GM12878 (cell line): ENCODE results near the gene ERFL. TPM values are rescaled to one million over a fixed set of nuclear protein-coding genes. Genes with fewer than 3 reads are reported as not detected.

Experiments used
- ATAC-seq: fragments of 200-7000 bp; cut with Tn5 transposase; 3 replicates; pipeline ENCODE4 v1.9.1; 2020; ENCODE audit warnings: mild to moderate bottlenecking, moderate library complexity
- BruUV-seq: library from RNA; stranded (reverse); fragments of 400-500 nt; replicated peaks from 2 replicates; lab custom pipeline; 2021; lab: Mats Ljungman, UMichigan
- CTCF ChIA-PET: fragments of 300-600 bp; sonication (Branson Sonifier 250); formaldehyde crosslinking; extraction: SDS; loops from one replicate; lab custom pipeline; 2021; ENCODE audit warnings: inconsistent platforms; lab: Yijun Ruan, JAX
- POLR2A ChIA-PET: fragments of 350-600 bp; formaldehyde crosslinking; extraction: SDS; loops from one replicate; lab custom pipeline; 2021; ENCODE audit warnings: inconsistent platforms; lab: Charles Lee
- RAD21 ChIA-PET: fragments of 300-600 bp; sonication (Branson Sonifier 250); formaldehyde crosslinking; loops from one replicate; lab custom pipeline; 2023; ENCODE audit warnings: antibody characterized with exemption; ENCODE audit not compliant: unreplicated experiment; lab: Charles Lee
- SMC1A ChIA-PET: fragments of 300-600 bp; sonication (Branson Sonifier 250); formaldehyde crosslinking; loops from one replicate; lab custom pipeline; 2023; ENCODE audit not compliant: unreplicated experiment, uncharacterized antibody; lab: Charles Lee
- DNase-seq: peaks from one replicate; pipeline ENCODE4 v3.0.0-alpha.2; 2011; ENCODE audit warnings: low read depth, low spot score
- FAIRE-seq: peaks from 3 replicates; lab custom pipeline; 2011; peaks lifted over from hg19 to GRCh38; lab: Jason Lieb, UNC
- H2AFZ ChIP-seq: 2 replicates; pipeline ENCODE4 v1.6.0; 2011; ENCODE audit warnings: low read depth, low read length, control low read depth; ENCODE audit not compliant: control insufficient read depth
- H3K27ac ChIP-seq: 2 replicates; pipeline ENCODE4 v1.5.1; 2011; ENCODE audit warnings: control low read depth; ENCODE audit not compliant: control insufficient read depth, insufficient read depth
- H3K27me3 ChIP-seq, 2 experiments: replicated peaks in 1 of 2; 2 replicates each; pipeline versions ENCODE4 v1.6.0 to v1.6.1; 2011; ENCODE audit warnings: low read length in 1 of 2; ENCODE audit not compliant: control insufficient read depth in 2 of 2, insufficient read depth in 2 of 2
- H3K36me3 ChIP-seq, 2 experiments: 2 replicates each; pipeline ENCODE4 v1.5.1; 2011; ENCODE audit warnings: low read length in 1 of 2; ENCODE audit not compliant: control insufficient read depth in 2 of 2, insufficient read depth in 2 of 2
- H3K4me1 ChIP-seq: 2 replicates; pipeline ENCODE4 v1.6.1; 2011; ENCODE audit warnings: mild to moderate bottlenecking, low read length, moderate library complexity, mixed read lengths; ENCODE audit not compliant: control insufficient read depth, insufficient read depth
- H3K4me2 ChIP-seq: 2 replicates; pipeline ENCODE4 v1.6.0; 2011; ENCODE audit warnings: control low read depth; ENCODE audit not compliant: control insufficient read depth, insufficient read depth
- H3K4me3 ChIP-seq: fragments of 200-600 bp; sonication (generic); 2 replicates; pipeline ENCODE4 v1.5.1; 2016
- H3K79me2 ChIP-seq: 2 replicates; pipeline ENCODE4 v1.6.0; 2011; ENCODE audit warnings: low read length; ENCODE audit not compliant: control insufficient read depth, insufficient read depth
- H3K9ac ChIP-seq: 2 replicates; pipeline ENCODE4 v1.8.0; 2011; ENCODE audit warnings: low read length, control low read depth, mixed read lengths; ENCODE audit not compliant: control insufficient read depth, insufficient read depth
- H3K9me3 ChIP-seq: replicated peaks from 3 replicates; pipeline ENCODE4 v1.5.1; 2011; ENCODE audit warnings: mild to moderate bottlenecking, low read length; ENCODE audit not compliant: control insufficient read depth, insufficient read depth
- H4K20me1 ChIP-seq: 2 replicates; pipeline ENCODE4 v1.6.0; 2011; ENCODE audit not compliant: control insufficient read depth, insufficient read depth
- HDGF ChIP-seq: fragments of 450-650 bp; IDR thresholded peaks from 2 replicates; pipeline ENCODE4 v1.6.1; 2016; ENCODE audit warnings: antibody characterized with exemption
- MTA2 ChIP-seq: fragments of 450-650 bp; IDR thresholded peaks from 2 replicates; pipeline ENCODE4 v1.6.1; 2016; ENCODE audit warnings: low read depth, mild to moderate bottlenecking, moderate library complexity
- WGBS: methylation state at CpG from one replicate; pipeline ENCODE4 v1.1.6; 2016; ENCODE audit warnings: low lambda C conversion rate; ENCODE audit not compliant: insufficient replicate concordance, insufficient coverage; ENCODE audit errors: missing lambda C conversion rate; 5-methylcytosine and 5-hydroxymethylcytosine counted together
- in situ Hi-C: fragments of 300-500 bp; cut with MboI; formaldehyde crosslinking; loops from 9 replicates; pipeline ENCODE4 v1.14.3; 2018; ENCODE audit warnings: mixed read lengths
- intact Hi-C: fragments of 100-400 bp; cut with micrococcal nuclease; formaldehyde crosslinking; loops from one replicate; pipeline ENCODE4 v1.14.2; 2022; ENCODE audit not compliant: unreplicated experiment
- polyA plus RNA-seq, 11 experiments: library from polyadenylated mRNA; depleted of rRNA in 4 of 11; unstranded in 6 of 11; stranded (reverse) in 5 of 11; fragments of >200 nt; fragmentation: Nextera tagmentation in 4 of 11; fragmentation: Illumina TruSeq in 1 of 11; extraction: Ambion mirVana in 4 of 11; extraction: Trizol in 1 of 11; gene quantifications; 1 replicate in 1 of 11; 2 replicates in 10 of 11; pipeline versions ENCODE4 v1.2.1 to v1.2.3, GENCODE V29; 2011 to 2016; ENCODE audit warnings: inconsistent platforms in 2 of 11, missing spikeins in 2 of 11, low read depth in 1 of 11
- total RNA-seq, 4 experiments: library from RNA; depleted of rRNA in 3 of 4; stranded (reverse); fragments of >200 nt in 3 of 4; fragmentation: Illumina TruSeq in 1 of 4; extraction: Trizol in 1 of 4; gene quantifications; 2 replicates each; pipeline versions ENCODE4 v1.2.1 to v1.2.3, GENCODE V29; 2013 to 2021
- TF ChIP-seq, protein P1 (sequence below): IDR thresholded peaks from 2 replicates; pipeline ENCODE4 v1.6.1; 2011; ENCODE audit warnings: mild to moderate bottlenecking, low read depth, low read length, moderate library complexity; ENCODE audit not compliant: insufficient replicate concordance
- TF ChIP-seq, protein P2 (sequence below): fragments of 450-650 bp; IDR thresholded peaks from 2 replicates; pipeline ENCODE4 v1.6.1; 2016; ENCODE audit warnings: mild to moderate bottlenecking, moderate library complexity, borderline replicate concordance

Gene ERFL
- total and polyA plus RNA-seq, 10 of the 15 experiments (the other 5 are each of a cell fraction or from before 2014, with no cell fraction given): 0.04 to 0.10 (median 0.05) TPM; not detected in 7

GRCh38 chr19:41915776-41916414, 12.4 kb downstream of the ERFL start:
- ChIA-PET CTCF (no interaction called here), RAD21 (no interaction called here), SMC1A (no interaction called here), POLR2A (no interaction called here)
- H3K9ac ChIP-seq: no peak overlapping the region
- H3K4me2 ChIP-seq: no peak overlapping the region
- intact Hi-C loops: no loop called here
- H3K36me3 ChIP-seq: no peaks in the 10 kb centered on the region
- no peak for DNase-seq
- H3K27ac ChIP-seq: no peak overlapping the region
- WGBS: 39% methylated on average over 7 of the region's 27 CpGs
- H3K4me1 ChIP-seq: no peaks in the 10 kb centered on the region
- TF ChIP-seq, protein P1, sequence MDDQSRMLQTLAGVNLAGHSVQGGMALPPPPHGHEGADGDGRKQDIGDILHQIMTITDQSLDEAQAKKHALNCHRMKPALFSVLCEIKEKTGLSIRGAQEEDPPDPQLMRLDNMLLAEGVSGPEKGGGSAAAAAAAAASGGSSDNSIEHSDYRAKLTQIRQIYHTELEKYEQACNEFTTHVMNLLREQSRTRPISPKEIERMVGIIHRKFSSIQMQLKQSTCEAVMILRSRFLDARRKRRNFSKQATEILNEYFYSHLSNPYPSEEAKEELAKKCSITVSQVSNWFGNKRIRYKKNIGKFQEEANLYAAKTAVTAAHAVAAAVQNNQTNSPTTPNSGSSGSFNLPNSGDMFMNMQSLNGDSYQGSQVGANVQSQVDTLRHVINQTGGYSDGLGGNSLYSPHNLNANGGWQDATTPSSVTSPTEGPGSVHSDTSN: peak; percentile 4
- no peak for TF ChIP-seq MTA2
- TF ChIP-seq HDGF: 0 out of 2 replicates have a peak, but pooled peaks have one; percentile 29
- H3K27me3 ChIP-seq: peaks cover 3 to 4% of the 10 kb centered on the region in 2 experiments; a peak in 3 of 4 replicates
- peaks cover 6% of the 10 kb centered on the region; the same call in 1 of the 2 replicates for H4K20me1 ChIP-seq
- no peak overlapping the region for H3K4me3 ChIP-seq
- BruUV-seq: no TSS peak
- no peak overlapping the region for H2AFZ ChIP-seq
- FAIRE-seq: no peak
- no peaks in the 10 kb centered on the region for H3K79me2 ChIP-seq
- in situ Hi-C loops: no loop called here
- no peak for ATAC-seq
- H3K9me3 ChIP-seq: no peaks in the 10 kb centered on the region; the same call in 2 of the 3 replicates

- intact Hi-C loops: no loop called here
- FAIRE-seq (no peak), ATAC-seq (no peak)
- 14% methylated on average over 24 of the region's 38 CpGs for WGBS
- ChIA-PET RAD21 (no interaction called here), SMC1A (no interaction called here), POLR2A (no interaction called here)
- Histone ChIP-seq H3K9ac (no peak overlapping the region), H3K4me2 (no peak overlapping the region; the same call in 1 of the 2 replicates), H3K9me3 (no peaks in the 10 kb centered on the region; the same call in 2 of the 3 replicates), H3K36me3 (no peaks in the 10 kb centered on the region)
- no TSS peak for BruUV-seq
- in situ Hi-C loops: no loop called here
- TF ChIP-seq, protein P2, sequence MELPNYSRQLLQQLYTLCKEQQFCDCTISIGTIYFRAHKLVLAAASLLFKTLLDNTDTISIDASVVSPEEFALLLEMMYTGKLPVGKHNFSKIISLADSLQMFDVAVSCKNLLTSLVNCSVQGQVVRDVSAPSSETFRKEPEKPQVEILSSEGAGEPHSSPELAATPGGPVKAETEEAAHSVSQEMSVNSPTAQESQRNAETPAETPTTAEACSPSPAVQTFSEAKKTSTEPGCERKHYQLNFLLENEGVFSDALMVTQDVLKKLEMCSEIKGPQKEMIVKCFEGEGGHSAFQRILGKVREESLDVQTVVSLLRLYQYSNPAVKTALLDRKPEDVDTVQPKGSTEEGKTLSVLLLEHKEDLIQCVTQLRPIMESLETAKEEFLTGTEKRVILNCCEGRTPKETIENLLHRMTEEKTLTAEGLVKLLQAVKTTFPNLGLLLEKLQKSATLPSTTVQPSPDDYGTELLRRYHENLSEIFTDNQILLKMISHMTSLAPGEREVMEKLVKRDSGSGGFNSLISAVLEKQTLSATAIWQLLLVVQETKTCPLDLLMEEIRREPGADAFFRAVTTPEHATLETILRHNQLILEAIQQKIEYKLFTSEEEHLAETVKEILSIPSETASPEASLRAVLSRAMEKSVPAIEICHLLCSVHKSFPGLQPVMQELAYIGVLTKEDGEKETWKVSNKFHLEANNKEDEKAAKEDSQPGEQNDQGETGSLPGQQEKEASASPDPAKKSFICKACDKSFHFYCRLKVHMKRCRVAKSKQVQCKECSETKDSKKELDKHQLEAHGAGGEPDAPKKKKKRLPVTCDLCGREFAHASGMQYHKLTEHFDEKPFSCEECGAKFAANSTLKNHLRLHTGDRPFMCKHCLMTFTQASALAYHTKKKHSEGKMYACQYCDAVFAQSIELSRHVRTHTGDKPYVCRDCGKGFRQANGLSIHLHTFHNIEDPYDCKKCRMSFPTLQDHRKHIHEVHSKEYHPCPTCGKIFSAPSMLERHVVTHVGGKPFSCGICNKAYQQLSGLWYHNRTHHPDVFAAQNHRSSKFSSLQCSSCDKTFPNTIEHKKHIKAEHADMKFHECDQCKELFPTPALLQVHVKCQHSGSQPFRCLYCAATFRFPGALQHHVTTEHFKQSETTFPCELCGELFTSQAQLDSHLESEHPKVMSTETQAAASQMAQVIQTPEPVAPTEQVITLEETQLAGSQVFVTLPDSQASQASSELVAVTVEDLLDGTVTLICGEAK: no peak
- TF ChIP-seq, all 136 proteins: peak for 0
- Histone ChIP-seq H3K4me1 (no peaks in the 10 kb centered on the region), H2AFZ (no peak overlapping the region), H3K27me3 (peaks cover 3 to 4% of the 10 kb centered on the region in 2 experiments; a peak in 3 of 4 replicates), H4K20me1 (peaks cover 6% of the 10 kb centered on the region; the same call in 1 of the 2 replicates), H3K27ac (no peak overlapping the region), H3K4me3 (no peak overlapping the region), H3K79me2 (no peaks in the 10 kb centered on the region)
- DNase-seq: no peak
- CTCF ChIA-PET: no interaction called here
Observed at GRCh38 chr19:41915021-41915775, 13.1 kb downstream of the ERFL start.
